ENCODE results near the gene PSME4. TPM values are rescaled to one million over a fixed set of nuclear protein-coding genes. Genes with fewer than 3 reads are reported as not detected.

PSME4 gene
- polyA plus RNA-seq, 3 donors, result 2.1 to 17.7 (median 3.1) TPM

- intact Hi-C loops (cut with micrococcal nuclease), result no loop called here
- Histone ChIP-seq H3K9me3 (replicated peaks in 1 of 2; ENCODE audit: control insufficient read depth in 1 of 2, insufficient read depth in 1 of 2, low read length in 2 of 2) (no peaks in the 10 kb centered on the region), H3K9ac (ENCODE audit: insufficient read depth, low read length, poor library complexity, severe bottlenecking) (no peak overlapping the region), H3K4me2 (replicated peaks; ENCODE audit: extremely low read depth, low read length, poor library complexity, severe bottlenecking) (no peak overlapping the region), H4K20me1 (ENCODE audit: insufficient read depth, low read length) (peaks cover 6% of the 10 kb centered on the region), H2AFZ (ENCODE audit: insufficient read depth, low read depth, low read length, poor library complexity, severe bottlenecking) (no peak overlapping the region), H3K36me3 (replicated peaks in 1 of 2; ENCODE audit: control insufficient read depth in 1 of 2, insufficient read depth in 2 of 2, low read length in 2 of 2) (peaks cover 34 to 56% of the 10 kb centered on the region in 2 donors), H3K27me3 (ENCODE audit: control insufficient read depth in 2 of 2, insufficient read depth in 2 of 2, low read length in 2 of 2) (no peaks in the 10 kb centered on the region), H3K27ac (ENCODE audit: low read depth in 1 of 2, low read length in 2 of 2) (peak overlapping the region in 1 of 2 donors; percentile 41), H3K79me2 (ENCODE audit: insufficient read depth, low read length) (no peaks in the 10 kb centered on the region), H3K4me1 (ENCODE audit: control insufficient read depth in 1 of 2, insufficient read depth in 2 of 2, low read length in 2 of 2) (peaks cover 8 to 15% of the 10 kb centered on the region in 2 donors), H3K4me3 (replicated peaks in 1 of 3; ENCODE audit: low read depth in 2 of 3, low read length in 3 of 3) (no peak overlapping the region)
- Mint-ChIP-seq H3K36me3 (peaks cover 38 to 48% of the 10 kb centered on the region in 2 donors), H3K4me1 (peaks cover 21% of the 10 kb centered on the region), H3K4me3 (no peak overlapping the region), H3K27ac (no peak overlapping the region), H3K9me3 (peaks cover 0 to 2% (median 0%) of the 10 kb centered on the region in 7 donors), H3K27me3 (ENCODE audit: low read depth in 3 of 3) (no peaks in the 10 kb centered on the region)
- no peak for DNase-seq
- WGBS (ENCODE audit: insufficient coverage), result no CpG with 5 or more reads among the region's 1 CpG
- no peak for TF ChIP-seq CTCF (IDR thresholded peaks at IDR 0.05)
Observed at GRCh38 chr2:53942280-53942679, 28.5 kb downstream of the PSME4 start.

- no peaks in the 10 kb centered on the region for H3K79me2 ChIP-seq (ENCODE audit: insufficient read depth, low read length)
- DNase-seq, result no peak
- H3K27ac ChIP-seq (ENCODE audit: low read depth in 1 of 2, low read length in 2 of 2), result peak overlapping the region in 1 of 2 donors; percentile 41
- H3K36me3 ChIP-seq (replicated peaks in 1 of 2; ENCODE audit: control insufficient read depth in 1 of 2, insufficient read depth in 2 of 2, low read length in 2 of 2), result peaks cover 34 to 56% of the 10 kb centered on the region in 2 donors
- peaks cover 6% of the 10 kb centered on the region for H4K20me1 ChIP-seq (ENCODE audit: insufficient read depth, low read length)
- no peak overlapping the region for H3K4me3 ChIP-seq (replicated peaks in 1 of 3; ENCODE audit: low read depth in 2 of 3, low read length in 3 of 3)
- no peaks in the 10 kb centered on the region for H3K9me3 ChIP-seq (replicated peaks in 1 of 2; ENCODE audit: control insufficient read depth in 1 of 2, insufficient read depth in 1 of 2, low read length in 2 of 2)
- no peak for TF ChIP-seq CTCF (IDR thresholded peaks at IDR 0.05)
- Mint-ChIP-seq H3K27ac (no peak overlapping the region), H3K4me1 (peaks cover 16% of the 10 kb centered on the region), H3K36me3 (peaks cover 40 to 49% of the 10 kb centered on the region in 2 donors), H3K9me3 (peaks cover 0 to 2% (median 0%) of the 10 kb centered on the region in 7 donors), H3K4me3 (no peak overlapping the region), H3K27me3 (ENCODE audit: low read depth in 3 of 3) (no peaks in the 10 kb centered on the region)
- H2AFZ ChIP-seq (ENCODE audit: insufficient read depth, low read depth, low read length, poor library complexity, severe bottlenecking), result no peak overlapping the region
- H3K27me3 ChIP-seq (ENCODE audit: control insufficient read depth in 2 of 2, insufficient read depth in 2 of 2, low read length in 2 of 2), result no peaks in the 10 kb centered on the region
- intact Hi-C loops (cut with micrococcal nuclease), result no loop called here
- H3K9ac ChIP-seq (ENCODE audit: insufficient read depth, low read length, poor library complexity, severe bottlenecking), result no peak overlapping the region
- H3K4me2 ChIP-seq (replicated peaks; ENCODE audit: extremely low read depth, low read length, poor library complexity, severe bottlenecking), result no peak overlapping the region
- no CpG with 5 or more reads among the region's 5 CpGs for WGBS (ENCODE audit: insufficient coverage)
- peaks cover 5 to 11% of the 10 kb centered on the region in 2 donors for H3K4me1 ChIP-seq (ENCODE audit: control insufficient read depth in 1 of 2, insufficient read depth in 2 of 2, low read length in 2 of 2)
Observed at GRCh38 chr2:53941749-53942148, 29.0 kb downstream of the PSME4 start.
